Neural crest cell (in vitro differentiated cells): Measurements from ENCODE around the gene MYH3. TPM values are rescaled to one million over a fixed set of nuclear protein-coding genes. Genes with fewer than 3 reads are reported as not detected.

ENCODE experiments used
- DNase-seq: peaks from one replicate; pipeline ENCODE4 v3.0.0; 2021; ENCODE audit warnings: low read depth, mixed read lengths, low spot score
- H3K27ac Mint-ChIP-seq: one replicate; pipeline ENCODE4 v1.8.0; 2021; ENCODE audit warnings: mild to moderate bottlenecking, mixed read lengths; ENCODE audit not compliant: unreplicated experiment
- H3K27me3 Mint-ChIP-seq: 2 replicates; pipeline ENCODE4 v1.8.0; 2021; ENCODE audit warnings: low read depth, mild to moderate bottlenecking, mixed read lengths
- H3K36me3 Mint-ChIP-seq: 2 replicates; pipeline ENCODE4 v1.8.0; 2021; ENCODE audit warnings: low read depth, mild to moderate bottlenecking, mixed read lengths
- H3K4me1 Mint-ChIP-seq: 2 replicates; pipeline ENCODE4 v1.8.0; 2021; ENCODE audit warnings: mixed read lengths
- H3K4me3 Mint-ChIP-seq: one replicate; pipeline ENCODE4 v1.8.0; 2021; ENCODE audit warnings: mild to moderate bottlenecking, mixed read lengths
- H3K9me3 Mint-ChIP-seq: 2 replicates; pipeline ENCODE4 v1.8.0; 2021; ENCODE audit warnings: mixed read lengths
- CTCF ChIP-seq: fragments of 200-600 bp; sonication (generic); conservative IDR thresholded peaks from 2 replicates; pipeline ENCODE4 v1.5.0; 2021; ENCODE audit warnings: antibody characterized with exemption, mild to moderate bottlenecking
- total RNA-seq: library from RNA; stranded (reverse); gene quantifications from 2 replicates; pipeline ENCODE4 v1.2.1, GENCODE V29; 2021

The MYH3 gene
- total RNA-seq, 1 donor from 2014 or later = 3.6 TPM

GRCh38 chr17:10600571-10600970 lies 56.5 kb downstream of the MYH3 start:
- Mint-ChIP-seq H3K27me3 (peaks cover 22% of the 10 kb centered on the region), H3K4me1 (no peaks in the 10 kb centered on the region), H3K27ac (no peak overlapping the region), H3K4me3 (no peak overlapping the region), H3K9me3 (no peaks in the 10 kb centered on the region), H3K36me3 (no peaks in the 10 kb centered on the region)
- no peak for TF ChIP-seq CTCF
- DNase-seq = no peak

GRCh38 chr17:10598621-10599020 lies 58.5 kb downstream of the MYH3 start:
- no peak overlapping the region for H3K4me3 Mint-ChIP-seq
- H3K27ac Mint-ChIP-seq = no peak overlapping the region
- H3K27me3 Mint-ChIP-seq = peaks cover 22% of the 10 kb centered on the region
- TF ChIP-seq CTCF = no peak
- no peaks in the 10 kb centered on the region for H3K4me1 Mint-ChIP-seq
- no peak for DNase-seq
- peaks cover 3% of the 10 kb centered on the region for H3K9me3 Mint-ChIP-seq
- H3K36me3 Mint-ChIP-seq = no peaks in the 10 kb centered on the region

GRCh38 chr17:10589553-10590145 lies 67.5 kb downstream of the MYH3 start:
- H3K27me3 Mint-ChIP-seq = peaks cover 9% of the 10 kb centered on the region
- TF ChIP-seq CTCF = no peak
- no peak overlapping the region for H3K27ac Mint-ChIP-seq
- no peaks in the 10 kb centered on the region for H3K9me3 Mint-ChIP-seq
- no peak overlapping the region for H3K4me3 Mint-ChIP-seq
- no peak for DNase-seq
- H3K4me1 Mint-ChIP-seq = no peaks in the 10 kb centered on the region
- H3K36me3 Mint-ChIP-seq = no peaks in the 10 kb centered on the region

GRCh38 chr17:10585529-10585928 lies 71.6 kb downstream of the MYH3 start:
- H3K4me1 Mint-ChIP-seq = no peaks in the 10 kb centered on the region
- TF ChIP-seq CTCF = no peak

GRCh38 chr17:10583834-10584233 lies 73.3 kb downstream of the MYH3 start:
- Mint-ChIP-seq H3K4me3 (no peak overlapping the region), H3K27me3 (peaks cover 4% of the 10 kb centered on the region)

More at GRCh38 chr17:10585529-10585928, 71.6 kb downstream of the MYH3 start:
- H3K27me3 Mint-ChIP-seq = peaks cover 5% of the 10 kb centered on the region
- DNase-seq = no peak
- no peak overlapping the region for H3K4me3 Mint-ChIP-seq
- H3K36me3 Mint-ChIP-seq = no peaks in the 10 kb centered on the region
- H3K9me3 Mint-ChIP-seq = no peaks in the 10 kb centered on the region
- no peak overlapping the region for H3K27ac Mint-ChIP-seq

More at GRCh38 chr17:10583834-10584233, 73.3 kb downstream of the MYH3 start:
- TF ChIP-seq CTCF = no peak
- H3K9me3 Mint-ChIP-seq = no peaks in the 10 kb centered on the region
- H3K27ac Mint-ChIP-seq = no peak overlapping the region
- no peaks in the 10 kb centered on the region for H3K36me3 Mint-ChIP-seq
- DNase-seq = no peak
- H3K4me1 Mint-ChIP-seq = no peaks in the 10 kb centered on the region
